NCI-H526 treated with DMSO at 0.1 percent for 48 hours (cell line): ENCODE measurements around the gene MITF.
A peak's percentile ranks its signal among the peaks of the same experiment; 100 is the strongest.

Source experiments
- DNase-seq: peaks from one replicate; lab custom pipeline; 2025; lab: John Stamatoyannopoulos, UW

The MITF gene, protein sequence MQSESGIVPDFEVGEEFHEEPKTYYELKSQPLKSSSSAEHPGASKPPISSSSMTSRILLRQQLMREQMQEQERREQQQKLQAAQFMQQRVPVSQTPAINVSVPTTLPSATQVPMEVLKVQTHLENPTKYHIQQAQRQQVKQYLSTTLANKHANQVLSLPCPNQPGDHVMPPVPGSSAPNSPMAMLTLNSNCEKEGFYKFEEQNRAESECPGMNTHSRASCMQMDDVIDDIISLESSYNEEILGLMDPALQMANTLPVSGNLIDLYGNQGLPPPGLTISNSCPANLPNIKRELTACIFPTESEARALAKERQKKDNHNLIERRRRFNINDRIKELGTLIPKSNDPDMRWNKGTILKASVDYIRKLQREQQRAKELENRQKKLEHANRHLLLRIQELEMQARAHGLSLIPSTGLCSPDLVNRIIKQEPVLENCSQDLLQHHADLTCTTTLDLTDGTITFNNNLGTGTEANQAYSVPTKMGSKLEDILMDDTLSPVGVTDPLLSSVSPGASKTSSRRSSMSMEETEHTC

GRCh38 chr3:69739204-69740102 lies at the start of gene MITF:
Gene MITF (plus strand): TSS chr3:69739464. CDS start chr3:69739598, 134 bp downstream.
- peak; percentile 70 for DNase-seq

- no peak for DNase-seq
Measured at GRCh38 chr3:69691860-69692259, 47.4 kb upstream of the MITF start.

DNA sequence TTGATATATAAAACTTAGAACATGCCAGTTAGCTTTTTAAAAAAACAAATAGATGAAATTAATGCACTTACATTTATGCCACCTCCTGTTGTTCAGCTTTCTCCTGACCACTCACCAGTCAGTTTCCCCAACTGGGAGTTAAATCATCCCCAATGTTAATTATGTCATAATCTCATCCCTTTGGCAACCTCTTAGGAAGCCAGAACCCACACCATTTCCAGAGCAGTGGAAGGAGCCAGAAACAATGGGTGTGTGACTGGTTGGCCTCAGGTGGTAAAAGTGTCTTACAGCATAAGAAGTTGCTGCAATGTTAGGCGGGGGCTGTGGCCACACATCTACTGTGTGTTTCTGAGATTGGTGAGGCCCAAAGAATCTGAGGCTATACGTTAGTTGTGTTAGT lies 46.5 kb upstream of the MITF start:
- DNase-seq: no peak

- no peak for DNase-seq
Measured at GRCh38 chr3:69695443-69695842, 43.8 kb upstream of the MITF start.

DNA sequence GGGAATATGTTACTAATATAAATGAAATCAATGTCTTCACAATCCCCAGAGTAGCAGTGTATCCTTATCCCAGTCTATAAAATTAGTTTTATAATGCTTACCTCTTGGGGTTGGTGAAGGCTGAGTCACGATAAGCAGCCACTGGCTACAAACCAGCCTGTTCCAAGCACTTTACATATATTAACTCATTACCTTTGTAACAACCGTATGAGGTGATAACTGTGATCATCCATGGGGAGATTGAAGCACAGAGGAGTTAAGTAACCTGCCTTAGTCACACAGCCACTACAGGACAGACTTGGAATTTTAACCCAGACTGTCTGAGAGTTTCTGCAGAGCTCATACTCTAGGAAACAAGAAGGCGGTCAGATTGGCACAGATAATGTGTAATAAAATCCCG lies 43.3 kb upstream of the MITF start:
- DNase-seq: no peak

DNA sequence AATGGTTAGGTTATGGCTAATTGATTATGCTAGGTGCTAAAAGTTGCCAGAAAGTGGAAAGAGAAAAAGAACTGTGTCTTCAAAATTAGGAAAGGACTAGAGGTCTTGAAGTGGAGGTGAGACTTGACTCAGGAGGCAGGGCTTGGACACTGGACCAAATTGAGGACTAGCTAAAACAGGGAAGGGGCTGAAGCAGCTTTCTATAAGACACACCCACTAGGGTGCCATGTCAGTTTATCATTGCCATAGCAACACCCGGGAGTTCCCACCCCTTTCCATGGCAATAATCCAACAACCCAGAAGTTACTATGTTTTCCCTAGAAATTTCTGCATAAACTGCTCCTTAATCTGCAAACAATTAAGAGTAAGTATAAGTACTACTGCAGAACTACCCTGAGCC lies 42.9 kb upstream of the MITF start:
- DNase-seq: no peak

DNA sequence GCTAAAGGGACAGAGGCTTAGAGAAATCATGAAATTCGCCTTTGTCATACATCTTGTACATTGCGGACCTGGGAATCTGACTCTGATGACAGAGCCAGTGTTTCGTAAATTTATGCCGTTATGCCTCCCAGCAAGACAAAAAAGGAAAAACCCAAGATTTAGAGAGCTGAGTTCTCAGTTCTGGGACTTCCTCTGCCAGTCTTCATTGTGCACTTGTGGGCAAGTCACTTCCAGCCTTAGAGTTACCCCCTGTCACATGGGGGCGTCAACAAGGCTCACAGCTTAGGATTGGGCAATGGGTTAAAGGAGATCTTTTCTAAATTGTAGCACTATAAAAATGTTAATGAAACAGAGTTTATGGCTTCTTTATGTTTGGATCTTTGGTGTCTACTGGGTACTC lies 41.9 kb upstream of the MITF start:
- DNase-seq: no peak

GRCh38 chr3:69698728-69699127 lies 40.5 kb upstream of the MITF start:
- DNase-seq: no peak

DNA sequence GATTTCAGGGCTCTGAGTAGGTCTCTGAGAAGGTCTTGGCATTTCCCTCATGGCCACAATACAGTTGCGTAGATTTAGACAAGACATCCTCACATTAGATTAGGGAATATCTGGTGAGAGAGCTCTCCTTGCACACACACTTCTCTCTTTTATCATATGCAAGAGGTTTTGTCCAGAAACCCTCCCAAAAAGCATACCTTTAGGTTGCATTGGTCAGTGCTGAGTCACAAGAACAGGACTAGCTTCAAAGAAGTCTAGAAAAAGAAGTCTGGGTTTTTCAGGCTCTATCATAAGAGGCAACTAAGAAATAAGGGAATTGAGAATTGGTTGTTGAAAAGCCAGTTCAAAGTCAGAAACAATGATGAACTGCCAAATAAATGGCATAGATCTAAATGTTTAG lies 40.1 kb upstream of the MITF start:
- no peak for DNase-seq

GRCh38 chr3:69700949-69701348 lies 38.3 kb upstream of the MITF start:
- no peak for DNase-seq

DNA sequence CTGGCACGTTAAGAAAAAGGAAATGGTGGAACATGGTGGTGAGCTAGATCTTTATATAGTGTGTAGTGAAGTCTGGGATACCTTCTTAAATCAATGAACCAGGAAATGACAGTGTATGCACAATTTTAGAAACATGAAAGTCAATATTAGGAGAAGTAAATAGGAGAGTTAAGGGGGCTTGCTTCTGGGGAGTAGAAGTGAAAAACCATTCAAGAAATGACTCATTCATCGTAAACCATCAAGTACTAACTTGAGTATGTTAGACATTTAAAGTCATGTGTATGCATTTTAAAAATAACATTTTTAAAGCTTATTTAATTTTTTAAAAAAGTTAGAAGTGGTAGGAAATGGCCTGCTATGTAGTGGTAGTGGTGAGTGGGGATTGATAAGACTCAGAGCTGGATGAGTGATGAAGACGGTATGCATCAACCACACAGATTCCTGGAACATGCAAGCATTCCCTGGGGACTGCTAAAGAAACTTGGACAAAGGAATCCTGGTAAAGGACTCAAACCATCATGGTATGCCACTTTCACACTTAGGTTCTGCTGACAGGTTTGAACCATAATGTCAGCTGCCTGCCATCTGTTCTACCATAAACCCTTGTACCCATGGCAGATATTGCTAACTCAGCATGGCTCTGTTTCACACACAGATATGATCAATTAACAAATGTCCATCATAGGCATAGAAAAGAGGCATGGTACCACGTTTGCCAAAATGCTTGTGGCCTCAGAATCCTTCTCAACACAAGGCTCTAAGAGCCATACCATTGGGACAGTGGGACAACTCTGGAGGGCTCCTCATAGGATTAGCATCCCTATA lies 28.9 kb upstream of the MITF start:
- DNase-seq: no peak

DNA sequence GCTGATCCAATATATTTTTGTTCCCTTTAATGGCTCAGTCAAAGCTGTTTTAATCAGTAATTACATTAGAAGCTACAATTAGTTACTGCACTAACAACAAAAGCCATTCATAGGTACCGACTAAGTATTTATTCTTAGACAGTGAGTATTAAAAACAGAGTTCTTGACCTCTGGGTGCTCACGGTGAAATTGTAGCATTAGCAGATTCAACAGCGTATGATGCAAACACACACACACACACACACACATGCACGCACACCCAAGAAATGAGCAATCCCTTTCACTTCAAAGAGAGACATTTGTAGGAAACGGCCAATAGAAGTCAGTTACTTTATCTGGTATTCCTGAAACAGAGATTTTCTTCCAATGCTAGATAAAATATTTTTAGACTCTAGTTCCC lies 27.0 kb upstream of the MITF start:
- DNase-seq: no peak

- no peak for DNase-seq
Measured at GRCh38 chr3:69712933-69713332, 26.3 kb upstream of the MITF start.

DNA sequence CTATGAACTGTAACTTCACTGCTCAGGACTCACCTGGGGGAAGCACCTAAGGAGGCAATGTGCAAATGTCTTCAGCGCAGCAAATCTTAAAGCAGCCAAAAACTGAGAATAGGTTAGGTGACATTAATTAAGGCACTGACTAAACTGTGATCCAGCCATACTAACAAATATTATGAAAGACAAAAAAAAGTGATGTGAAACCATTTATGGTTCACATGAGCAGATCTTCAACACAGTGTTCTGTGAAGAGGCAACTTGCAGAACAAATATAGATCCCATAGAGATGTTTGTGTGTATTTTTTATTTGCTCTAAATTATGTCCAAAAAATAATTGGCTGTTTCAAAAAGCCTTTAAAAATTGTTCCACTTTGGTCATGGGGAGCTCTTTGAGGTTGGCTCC lies 24.1 kb upstream of the MITF start:
- no peak for DNase-seq

GRCh38 chr3:69716119-69716518 lies 23.1 kb upstream of the MITF start:
- DNase-seq: no peak

DNA sequence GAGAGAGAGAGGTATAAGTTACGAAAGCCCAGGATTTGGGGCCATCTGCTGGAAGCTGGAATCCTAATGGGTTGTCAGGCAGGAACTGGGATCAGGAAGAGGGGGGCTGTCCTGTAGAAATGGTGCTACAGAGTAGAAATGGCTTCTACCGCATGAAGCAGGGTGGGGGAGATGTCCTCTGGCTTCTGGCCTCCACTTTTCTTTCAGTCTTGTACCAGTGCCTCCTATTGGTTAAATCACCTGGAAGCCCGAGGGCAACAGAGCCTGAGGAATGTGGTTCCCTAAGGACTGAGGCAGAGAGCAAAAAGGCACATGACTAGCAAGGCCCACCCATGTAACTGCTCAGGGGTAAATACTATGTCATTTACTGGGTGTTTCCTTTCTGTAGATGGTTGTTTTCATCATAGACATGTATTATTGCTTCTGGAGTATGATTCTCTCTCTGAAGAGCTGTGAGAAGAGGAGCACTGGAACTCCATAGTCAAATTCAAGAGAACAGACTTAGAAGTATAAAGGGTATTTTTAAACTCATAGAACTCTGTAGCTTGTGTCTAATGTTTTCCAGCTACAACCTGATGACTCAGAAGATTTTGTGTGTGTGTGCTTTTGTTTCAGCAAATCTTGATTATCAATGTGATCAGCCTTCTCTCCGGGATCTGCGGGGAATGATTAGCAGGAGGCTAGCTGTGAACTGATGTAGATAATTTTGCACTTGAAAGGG lies 20.2 kb upstream of the MITF start:
- DNase-seq: no peak

DNA sequence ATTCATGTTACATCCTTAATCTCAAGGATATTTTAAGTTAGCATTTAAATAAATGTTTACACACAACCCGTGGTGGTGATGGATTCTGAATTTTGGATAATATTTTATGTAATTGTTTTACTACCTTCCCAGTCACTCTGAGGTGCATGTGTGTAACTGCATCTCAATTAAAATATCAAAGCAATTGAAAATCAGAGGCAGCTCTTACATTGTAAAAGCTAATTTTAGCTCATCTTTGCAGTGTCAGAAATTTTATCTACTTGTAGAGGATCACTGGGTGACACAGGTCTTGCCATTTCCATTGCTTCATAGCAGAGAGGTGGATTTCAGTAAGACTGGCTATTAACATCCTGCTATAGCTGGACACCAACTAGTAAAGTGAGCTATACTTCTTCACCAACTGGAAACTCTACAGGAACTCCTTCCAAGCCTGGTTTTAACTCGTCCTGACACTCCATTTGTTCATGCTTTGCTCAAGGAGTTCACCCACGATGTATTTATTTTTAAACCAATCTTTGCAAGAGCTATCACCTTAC lies 19.6 kb upstream of the MITF start:
- DNase-seq: no peak

- no peak for DNase-seq
Measured at GRCh38 chr3:69720824-69721223, 18.4 kb upstream of the MITF start.

- DNase-seq: no peak
Measured at GRCh38 chr3:69723389-69723788, 15.9 kb upstream of the MITF start.

DNA sequence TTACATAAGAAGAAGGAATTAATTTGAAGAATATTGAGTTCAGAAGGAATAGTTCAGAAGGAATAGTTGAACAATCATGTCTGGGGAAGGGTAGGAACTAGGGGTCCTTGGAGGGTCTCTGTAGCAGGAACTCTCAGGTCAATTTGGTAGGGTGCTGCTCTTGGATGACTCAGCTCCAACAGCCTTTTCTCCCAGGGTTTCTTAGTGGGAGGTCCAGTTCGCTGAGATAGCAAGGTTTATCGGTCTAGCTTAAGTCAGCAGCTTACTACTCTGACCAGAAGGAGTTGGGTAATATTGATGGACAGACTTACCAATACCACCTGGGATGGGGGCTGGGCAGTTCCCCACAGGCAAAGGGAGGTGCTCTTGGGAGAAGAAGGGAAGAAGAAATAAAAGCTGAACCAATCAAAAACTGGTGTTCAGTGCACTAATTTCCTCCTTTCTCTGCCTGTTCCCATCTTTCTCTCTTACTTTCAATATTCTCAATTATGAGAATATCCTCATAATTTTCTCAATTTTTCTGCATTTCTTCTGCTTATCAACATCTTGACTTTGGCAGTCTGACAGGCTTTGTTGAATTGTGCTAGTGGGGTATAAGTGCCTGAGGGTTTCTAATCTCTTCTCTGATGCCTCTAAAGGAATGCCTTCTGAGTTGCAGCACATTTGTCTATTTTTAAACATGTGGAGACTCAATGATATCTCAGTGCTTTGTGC lies 14.4 kb upstream of the MITF start:
- DNase-seq: no peak
